Measurements from ENCODE around the gene NXF1.
A peak's percentile ranks its signal among the peaks of the same experiment; 100 is the strongest.
"Not testable (repeated sequence)": the region's sequence is repeated elsewhere in the genome, so short reads cannot be mapped to it uniquely, and the experiment has no call there.

NXF1 gene

GRCh38 chr11:62805076-62805892, at the start of gene NXF1:
Gene NXF1, minus strand, starts transcription at chr11:62805440. Its CDS starts 84 bp downstream, at chr11:62805356.
- Mint-ChIP-seq H3K27me3 (peaks cover 4% of the 10 kb centered on the region), H3K4me1 (peaks cover 34% of the 10 kb centered on the region), H3K9me3 (no peaks in the 10 kb centered on the region), H3K27ac (peak within 1 kb of the TSS; percentile 97), H3K36me3 (peaks cover 38% of the 10 kb centered on the region), H3K4me3 (peak within 1 kb of the TSS; percentile 97)
- DNase-seq, result peak; percentile 94
- CTCF ChIA-PET, result interaction anchor here (1.1 to 3.9 kb wide), 5 partner anchors 12 to 58 kb away, joined by 3 to 15 read pairs (median 4); partner anchors contain the start of gene TMEM179B

DNA sequence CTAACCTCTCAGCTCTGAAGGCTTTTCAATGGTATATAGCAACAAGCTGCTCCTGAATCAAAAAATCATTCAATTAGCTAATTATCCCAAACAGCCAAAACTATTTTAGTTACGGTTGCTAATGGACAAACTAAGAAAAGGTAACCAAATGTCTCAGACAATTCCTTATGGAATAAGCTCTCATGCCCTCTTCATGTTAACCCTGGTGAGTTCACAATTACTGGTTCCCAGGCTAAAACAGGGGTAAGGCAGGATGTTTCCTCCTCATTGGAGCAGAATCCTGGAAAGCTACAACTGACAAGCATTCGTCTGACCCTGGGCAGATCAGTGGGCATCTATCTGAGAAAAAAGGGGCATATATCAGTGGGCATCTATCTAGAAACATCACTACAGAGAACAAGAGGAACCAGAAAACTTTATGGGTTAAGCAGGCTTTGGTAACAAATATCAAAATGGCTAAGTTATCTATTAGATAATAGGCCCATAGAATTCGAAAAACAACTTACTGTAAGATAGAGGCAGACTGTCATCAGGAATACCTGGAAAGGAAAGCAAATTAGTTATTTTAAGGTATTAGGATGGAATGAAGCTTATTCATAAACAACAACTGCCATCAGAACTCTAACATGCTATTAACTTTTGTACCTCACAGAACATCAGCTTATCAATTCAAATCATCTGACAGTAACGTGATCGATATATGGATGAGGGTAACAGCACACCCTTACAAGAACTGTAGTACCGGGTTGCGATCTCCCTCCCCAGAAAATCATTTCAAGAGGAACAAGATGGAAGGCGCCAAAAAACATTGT, 49.0 kb upstream of the NXF1 start:
- Mint-ChIP-seq H3K27ac (peak overlapping the region; percentile 96), H3K4me3 (peak overlapping the region; percentile 99), H3K36me3 (peaks cover 50% of the 10 kb centered on the region), H3K9me3 (no peaks in the 10 kb centered on the region), H3K4me1 (peaks cover 63% of the 10 kb centered on the region), H3K27me3 (peaks cover 4% of the 10 kb centered on the region)
- no peak for DNase-seq
- CTCF ChIA-PET, result interaction anchor here (1.2 to 2.1 kb wide), 3 partner anchors 9 to 68 kb away, joined by 3 to 6 read pairs (median 6); no protein-coding TSS in a partner anchor

DNA sequence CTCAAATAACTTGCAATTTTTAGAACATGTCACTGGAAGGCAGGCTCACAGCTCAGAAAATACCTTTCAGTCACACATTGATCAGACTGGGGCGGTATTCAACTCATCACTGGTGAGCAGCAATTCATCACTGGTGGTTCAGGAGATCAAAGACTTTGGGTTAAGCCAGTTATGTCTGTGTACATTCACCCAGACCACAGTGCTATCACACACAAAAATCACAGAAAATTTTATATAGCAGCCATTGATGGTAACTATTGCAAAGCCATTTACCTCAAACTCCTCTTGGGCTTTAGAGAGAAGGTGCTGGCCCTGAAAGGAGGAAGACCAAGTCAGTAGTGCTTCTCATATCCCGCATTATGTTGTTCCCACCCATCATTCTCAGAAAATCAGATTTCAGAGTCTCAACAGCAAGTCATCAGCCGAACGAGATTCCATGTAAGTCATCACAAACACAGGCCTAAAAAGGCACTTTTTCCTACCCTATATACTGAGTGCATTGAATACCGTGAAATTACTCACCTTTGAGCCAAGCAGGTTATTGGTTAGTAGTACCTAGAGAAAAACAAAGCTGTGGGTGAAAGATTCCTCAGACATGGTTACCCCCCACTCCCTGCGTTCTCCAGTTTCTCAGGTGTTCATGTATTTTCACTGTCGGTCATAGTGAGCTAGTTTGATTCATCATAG, 48.2 kb upstream of the NXF1 start:
- CTCF ChIA-PET, result interaction anchor here (1.2 to 2.1 kb wide), 3 partner anchors 10 to 67 kb away, joined by 3 to 6 read pairs (median 6); no protein-coding TSS in a partner anchor

GRCh38 chr11:62852523-62853188, 47.4 kb upstream of the NXF1 start:
- DNase-seq, result no peak
- CTCF ChIA-PET, result no interaction called here
- peaks cover 47% of the 10 kb centered on the region for H3K36me3 Mint-ChIP-seq
- peaks cover 9% of the 10 kb centered on the region for H3K27me3 Mint-ChIP-seq
- H3K27ac Mint-ChIP-seq, result peak overlapping the region; percentile 96
- peak overlapping the region; percentile 99 for H3K4me3 Mint-ChIP-seq
- peaks cover 52% of the 10 kb centered on the region for H3K4me1 Mint-ChIP-seq
- H3K9me3 Mint-ChIP-seq, result no peaks in the 10 kb centered on the region

More for the DNA sequence above, 48.2 kb upstream of the NXF1 start:
- Mint-ChIP-seq H3K9me3 (no peaks in the 10 kb centered on the region), H3K27ac (peak overlapping the region; percentile 96), H3K4me3 (peak overlapping the region; percentile 99), H3K27me3 (peaks cover 4% of the 10 kb centered on the region), H3K4me1 (peaks cover 60% of the 10 kb centered on the region), H3K36me3 (peaks cover 52% of the 10 kb centered on the region)
- DNase-seq, result no peak

GRCh38 chr11:62851807-62852522, 46.7 kb upstream of the NXF1 start:
- H3K9me3 Mint-ChIP-seq, result no peaks in the 10 kb centered on the region
- peak overlapping the region; percentile 10 for H3K4me3 Mint-ChIP-seq
- peaks cover 14% of the 10 kb centered on the region for H3K27me3 Mint-ChIP-seq
- H3K36me3 Mint-ChIP-seq, result peaks cover 46% of the 10 kb centered on the region
- DNase-seq, result no peak
- peaks cover 46% of the 10 kb centered on the region for H3K4me1 Mint-ChIP-seq
- CTCF ChIA-PET, result interaction anchor here (0.9 to 2.8 kb wide), 2 partner anchors 11 to 29 kb away, joined by 3 to 8 read pairs; partner anchors contain the start of gene SLC3A2
- H3K27ac Mint-ChIP-seq, result peak overlapping the region; percentile 67

GRCh38 chr11:62850911-62851806, 45.9 kb upstream of the NXF1 start:
- peak overlapping the region; percentile 67 for H3K27ac Mint-ChIP-seq
- peaks cover 46% of the 10 kb centered on the region for H3K36me3 Mint-ChIP-seq
- no peak for DNase-seq
- H3K9me3 Mint-ChIP-seq, result no peaks in the 10 kb centered on the region
- H3K4me3 Mint-ChIP-seq, result peak overlapping the region; percentile 10
- peaks cover 39% of the 10 kb centered on the region for H3K4me1 Mint-ChIP-seq
- peaks cover 16% of the 10 kb centered on the region for H3K27me3 Mint-ChIP-seq
- CTCF ChIA-PET, result interaction anchor here (0.9 to 2.8 kb wide), 2 partner anchors 12 to 30 kb away, joined by 3 to 8 read pairs; partner anchors contain the start of gene SLC3A2

DNA sequence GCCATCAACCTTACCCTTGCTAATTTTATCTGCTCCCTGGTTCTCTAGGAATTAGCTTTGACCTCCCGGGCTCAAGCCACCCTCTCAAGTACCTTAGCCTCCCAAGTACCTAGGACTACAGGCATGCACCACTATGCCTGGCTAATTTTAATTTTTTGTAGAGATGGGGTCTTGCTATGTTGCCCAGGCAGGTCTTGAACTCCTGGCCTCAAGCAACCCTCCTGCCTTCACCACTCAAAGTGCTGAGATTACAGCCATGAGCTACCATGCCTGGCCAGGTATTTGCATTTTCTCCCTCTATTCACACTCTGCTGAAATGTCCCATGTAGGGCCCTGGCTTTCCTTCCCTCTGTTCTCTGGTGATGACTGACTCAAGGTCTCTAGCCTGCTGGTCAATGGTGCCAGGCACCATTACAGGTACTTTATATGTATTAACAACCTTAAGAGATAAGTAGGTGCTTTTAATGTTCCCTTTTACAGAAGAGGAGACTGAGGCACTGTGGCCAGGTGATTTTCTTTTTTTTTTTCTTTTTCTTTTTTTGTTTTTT, 42.6 kb upstream of the NXF1 start:
- peaks cover 21% of the 10 kb centered on the region for H3K4me1 Mint-ChIP-seq
- no peaks in the 10 kb centered on the region for H3K9me3 Mint-ChIP-seq
- H3K36me3 Mint-ChIP-seq, result peaks cover 20% of the 10 kb centered on the region
- H3K4me3 Mint-ChIP-seq, result no peak overlapping the region
- H3K27me3 Mint-ChIP-seq, result peaks cover 12% of the 10 kb centered on the region
- CTCF ChIA-PET, result no interaction called here
- H3K27ac Mint-ChIP-seq, result no peak overlapping the region
- DNase-seq, result no peak

- H3K27me3 Mint-ChIP-seq, result peaks cover 12% of the 10 kb centered on the region
- H3K4me1 Mint-ChIP-seq, result peaks cover 8% of the 10 kb centered on the region
- no peaks in the 10 kb centered on the region for H3K9me3 Mint-ChIP-seq
- peaks cover 9% of the 10 kb centered on the region for H3K36me3 Mint-ChIP-seq
- no peak for DNase-seq
- no peak overlapping the region for H3K27ac Mint-ChIP-seq
- H3K4me3 Mint-ChIP-seq, result no peak overlapping the region
- CTCF ChIA-PET, result no interaction called here
Observed at GRCh38 chr11:62846177-62846576, 40.9 kb upstream of the NXF1 start.

DNA sequence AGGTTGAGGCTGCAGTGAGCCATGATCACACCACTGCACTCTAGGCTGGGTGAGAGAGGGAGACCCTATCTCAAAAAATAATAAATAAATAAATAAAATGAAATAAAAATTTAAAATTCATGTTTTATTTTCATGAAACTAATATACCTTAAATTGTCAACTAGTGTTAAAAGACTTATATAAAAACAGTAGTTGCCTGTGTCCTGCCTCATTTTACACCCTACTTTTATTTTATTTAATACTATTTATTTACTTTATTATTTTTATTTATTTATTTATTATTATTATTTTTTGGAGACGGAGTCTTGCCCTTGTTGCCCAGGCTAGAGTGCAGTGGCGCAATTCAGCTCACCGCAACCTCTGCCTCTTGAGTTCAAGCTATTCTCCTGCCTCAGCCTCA, 38.9 kb upstream of the NXF1 start:
- peaks cover 13% of the 10 kb centered on the region for H3K4me1 Mint-ChIP-seq
- no peak overlapping the region for H3K4me3 Mint-ChIP-seq
- H3K27me3 Mint-ChIP-seq, result peaks cover 12% of the 10 kb centered on the region
- no peak overlapping the region for H3K27ac Mint-ChIP-seq
- CTCF ChIA-PET, result interaction anchor here (1.1 kb wide), 1 partner anchor 37 kb away, joined by 5 read pairs; no protein-coding TSS in a partner anchor
- H3K9me3 Mint-ChIP-seq, result no peaks in the 10 kb centered on the region
- no peak for DNase-seq
- H3K36me3 Mint-ChIP-seq, result peaks cover 9% of the 10 kb centered on the region

DNA sequence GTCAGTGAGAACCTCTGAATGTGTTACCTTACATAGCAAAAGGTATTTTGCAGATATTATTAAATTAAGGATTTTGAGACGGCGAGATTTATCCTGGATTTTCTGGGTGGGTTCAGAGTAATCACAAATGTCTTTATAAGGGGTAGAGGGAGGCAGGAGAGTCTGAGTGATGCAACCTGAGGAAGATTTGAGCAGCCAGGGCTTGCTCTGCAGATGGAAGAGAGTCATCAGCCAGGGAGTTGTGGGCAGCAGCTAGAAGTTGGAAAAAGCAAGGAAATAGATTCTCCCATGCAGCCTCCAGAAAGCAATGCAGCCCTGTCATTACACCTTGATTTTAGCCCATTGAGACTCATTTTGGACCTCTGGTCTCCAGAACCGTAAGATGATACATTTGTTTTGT, 38.2 kb upstream of the NXF1 start:
- peaks cover 17% of the 10 kb centered on the region for H3K4me1 Mint-ChIP-seq
- H3K4me3 Mint-ChIP-seq, result no peak overlapping the region
- CTCF ChIA-PET, result no interaction called here
- peaks cover 11% of the 10 kb centered on the region for H3K36me3 Mint-ChIP-seq
- DNase-seq, result no peak
- H3K9me3 Mint-ChIP-seq, result no peaks in the 10 kb centered on the region
- peak overlapping the region; percentile 81 for H3K27ac Mint-ChIP-seq
- peaks cover 12% of the 10 kb centered on the region for H3K27me3 Mint-ChIP-seq

- H3K27me3 Mint-ChIP-seq, DNase-seq, H3K9me3 Mint-ChIP-seq, H3K27ac Mint-ChIP-seq, H3K4me3 Mint-ChIP-seq: not testable (repeated sequence)
- CTCF ChIA-PET, result interaction anchor here (1.1 kb wide), 1 partner anchor 57 kb away, joined by 3 read pairs; no protein-coding TSS in a partner anchor
- peaks cover 17% of the 10 kb centered on the region for H3K4me1 Mint-ChIP-seq
- H3K36me3 Mint-ChIP-seq, result peaks cover 10% of the 10 kb centered on the region
Observed at GRCh38 chr11:62842891-62843290, 37.7 kb upstream of the NXF1 start.

All from activated naive CD4-positive, alpha-beta T cell treated with anti-CD3 and anti-CD28 coated beads, Interleukin-2, amount 10 ng/mL, durations not matched to agents 7 days and 5 days (primary cell).